A549 treated with Hydrocortisone at 1 μM for 4 hours (cell line): ENCODE measurements around the gene CENPL. TPM values are rescaled to one million over a fixed set of nuclear protein-coding genes. Genes with fewer than 3 reads are reported as not detected.

Experiments
- total RNA-seq: library from RNA; stranded (reverse); fragments of 200-300 nt; extraction: Qiagen RNA extraction; gene quantifications from 5 replicates; pipeline ENCODE4 v1.2.3, GENCODE V29; 2022

Gene CENPL
- 11.1 to 15.5 TPM (median 13.4 TPM) in 5 replicates for total RNA-seq

GRCh38 chr1:173824315-173825081, at the start of gene CENPL, which contains the start of gene DARS2:
Gene CENPL, minus strand, starts transcription at chr1:173824883. Its CDS starts 13,584 bp downstream, at chr1:173811299.
Gene DARS2, plus strand, starts transcription at chr1:173824673. Its CDS starts 557 bp downstream, at chr1:173825230.

GRCh38 chr1:173868266-173869020, 43.8 kb upstream of the CENPL start, which contains the start of gene ZBTB37:
Gene ZBTB37, plus strand, starts transcription at chr1:173868380. Its CDS starts 1,846 bp downstream, at chr1:173870226.

GRCh38 chr1:173867753-173868265, 43.1 kb upstream of the CENPL start, which contains the start of gene GAS5:
Gene GAS5, minus strand, starts transcription at chr1:173867989.

Other genes with a start within 250 kb of the CENPL start
- gene SLC9C2, start 221.8 kb downstream of the CENPL start, total RNA-seq, result not detected in 5 replicates
- gene TEX50, start 189.5 kb downstream of the CENPL start, total RNA-seq, result not detected in 5 replicates
- 0.13 to 0.24 TPM (median 0.14 TPM) in 5 replicates for gene ANKRD45, start 155.0 kb downstream of the CENPL start, total RNA-seq
- gene KLHL20, start 109.9 kb downstream of the CENPL start, total RNA-seq, result 11.3 to 19.9 TPM (median 12.9 TPM) in 5 replicates
- gene DARS2, start 210 bp downstream of the CENPL start, total RNA-seq, result 37.4 to 52.5 TPM (median 41.9 TPM) in 5 replicates
- 279 to 303 TPM (median 294 TPM) in 5 replicates for gene GAS5, start 43.1 kb upstream of the CENPL start, total RNA-seq
- 0.90 to 1.6 TPM (median 1.5 TPM) in 5 replicates for gene ZBTB37, start 43.5 kb upstream of the CENPL start, total RNA-seq
- gene SERPINC1, start 92.4 kb upstream of the CENPL start, total RNA-seq, result 0.07 to 0.13 TPM (median 0.10 TPM) in 4 of 5 replicates, not detected in the other
- 5.4 to 6.5 TPM (median 5.7 TPM) in 5 replicates for gene RC3H1, start 197.5 kb upstream of the CENPL start, total RNA-seq